HL-60 (cell line): ENCODE measurements around the gene CCDC142.

Experiments
- CTCF ChIP-seq: IDR thresholded peaks from one replicate; pipeline ENCODE4 v1.5.1; 2011; ENCODE audit warnings: low read length, control low read depth, inconsistent platforms; ENCODE audit not compliant: insufficient read depth
- GABPA ChIP-seq: IDR thresholded peaks from 2 replicates; pipeline ENCODE4 v1.6.1; 2012; ENCODE audit warnings: low read depth
- POLR2AphosphoS5 ChIP-seq: IDR thresholded peaks from 2 replicates; pipeline ENCODE4 v1.6.1; 2012; ENCODE audit warnings: low read depth
- REST ChIP-seq: IDR thresholded peaks from 2 replicates; pipeline ENCODE4 v1.6.1; 2012; ENCODE audit warnings: low read depth; ENCODE audit not compliant: insufficient replicate concordance
- SPI1 ChIP-seq: IDR thresholded peaks from 2 replicates; pipeline ENCODE4 v1.6.1; 2012; ENCODE audit warnings: low read depth, mild to moderate bottlenecking, borderline replicate concordance

- TF ChIP-seq POLR2AphosphoS5 (no peak), CTCF (no peak), REST (no peak), GABPA (no peak), SPI1 (no peak)
Observed at GRCh38 chr2:74516650-74517049, 33.9 kb upstream of the CCDC142 start.
